ENCODE data around the gene VSIG1. TPM values are rescaled to one million over a fixed set of nuclear protein-coding genes. Genes with fewer than 3 reads are reported as not detected.

Gene VSIG1
- total and polyA plus RNA-seq, 10 of the 15 experiments (the other 5 are each of a cell fraction or from before 2014, with no cell fraction given), result 0.04 to 0.08 (median 0.06) TPM; not detected in 7

GRCh38 chrX:108055546-108055945 is 10.7 kb downstream of the VSIG1 start:
- no peak for DNase-seq (ENCODE audit: low read depth, low spot score)
- FAIRE-seq, result no peak
- CTCF ChIA-PET, result no interaction called here
- H3K4me2 ChIP-seq (ENCODE audit: control insufficient read depth, insufficient read depth), result no peak overlapping the region
- RAD21 ChIA-PET (ENCODE audit: unreplicated experiment), result no interaction called here
- no peak overlapping the region for H3K27ac ChIP-seq (ENCODE audit: control insufficient read depth, insufficient read depth)
- no peaks in the 10 kb centered on the region for H3K4me1 ChIP-seq (ENCODE audit: control insufficient read depth, insufficient read depth, low read length)
- ATAC-seq, result no peak
- H3K4me3 ChIP-seq, result no peak overlapping the region
- TF ChIP-seq CBX3 (IDR thresholded peaks at IDR 0.05; ENCODE audit: borderline replicate concordance, low read depth), result no peak
- TF ChIP-seq RCOR1 (conservative IDR thresholded peaks at IDR 0.05; ENCODE audit: low read depth, low read length), result no peak
- TF ChIP-seq E2F8 (IDR thresholded peaks at IDR 0.05; ENCODE audit: low read depth, partially characterized antibody), result no peak
- no peak for TF ChIP-seq PAX8 (IDR thresholded peaks at IDR 0.05)
- no TSS peak for BruUV-seq (replicated peaks)
- intact Hi-C loops (cut with micrococcal nuclease; ENCODE audit: unreplicated experiment) (no loop called here), in situ Hi-C loops (cut with MboI) (no loop called here)
- POLR2A ChIA-PET, result no interaction called here
- no peak overlapping the region for H2AFZ ChIP-seq (ENCODE audit: control insufficient read depth, low read depth, low read length)
- no peaks in the 10 kb centered on the region for H3K9me3 ChIP-seq (replicated peaks; ENCODE audit: control insufficient read depth, insufficient read depth, low read length)
- H3K79me2 ChIP-seq (ENCODE audit: control insufficient read depth, insufficient read depth, low read length), result no peaks in the 10 kb centered on the region
- SMC1A ChIA-PET (ENCODE audit: uncharacterized antibody, unreplicated experiment), result no interaction called here
- H3K9ac ChIP-seq (ENCODE audit: control insufficient read depth, insufficient read depth, low read length), result no peak overlapping the region
- H3K36me3 ChIP-seq (ENCODE audit: control insufficient read depth in 2 of 2, insufficient read depth in 2 of 2, low read length in 1 of 2), result no peaks in the 10 kb centered on the region
- no peaks in the 10 kb centered on the region for H3K27me3 ChIP-seq (replicated peaks in 1 of 2; ENCODE audit: control insufficient read depth in 2 of 2, insufficient read depth in 2 of 2, low read length in 1 of 2)
- H4K20me1 ChIP-seq (ENCODE audit: control insufficient read depth, insufficient read depth), result no peaks in the 10 kb centered on the region

DNA sequence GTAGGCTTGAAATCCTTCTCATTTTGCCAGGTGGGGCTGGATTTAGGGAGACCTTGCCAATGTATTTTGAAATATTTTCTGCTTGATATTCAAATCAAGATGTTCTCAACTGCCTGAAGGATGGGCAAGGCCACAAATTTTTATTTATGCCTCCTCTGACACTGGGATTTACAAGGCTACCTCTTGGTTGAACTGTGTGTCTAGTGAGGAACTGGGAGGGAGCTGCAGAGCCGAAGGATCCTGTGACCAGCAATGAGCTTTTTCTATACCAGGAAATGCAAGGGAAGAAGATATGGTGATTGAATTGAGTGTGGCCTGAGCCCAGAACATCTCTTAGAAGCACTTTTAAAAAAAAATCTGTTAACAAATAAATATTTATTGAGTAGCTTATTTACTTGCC is 14.9 kb downstream of the VSIG1 start:
- Histone ChIP-seq H3K27me3 (replicated peaks in 1 of 2; ENCODE audit: control insufficient read depth in 2 of 2, insufficient read depth in 2 of 2, low read length in 1 of 2) (no peaks in the 10 kb centered on the region), H3K79me2 (ENCODE audit: control insufficient read depth, insufficient read depth, low read length) (no peaks in the 10 kb centered on the region), H3K4me3 (no peak overlapping the region), H3K36me3 (ENCODE audit: control insufficient read depth in 2 of 2, insufficient read depth in 2 of 2, low read length in 1 of 2) (no peaks in the 10 kb centered on the region), H3K27ac (ENCODE audit: control insufficient read depth, insufficient read depth) (no peak overlapping the region), H3K4me1 (ENCODE audit: control insufficient read depth, insufficient read depth, low read length) (no peaks in the 10 kb centered on the region), H3K9ac (ENCODE audit: control insufficient read depth, insufficient read depth, low read length) (no peak overlapping the region), H3K9me3 (replicated peaks; ENCODE audit: control insufficient read depth, insufficient read depth, low read length) (no peaks in the 10 kb centered on the region), H3K4me2 (ENCODE audit: control insufficient read depth, insufficient read depth) (no peak overlapping the region), H2AFZ (ENCODE audit: control insufficient read depth, low read depth, low read length) (no peak overlapping the region), H4K20me1 (ENCODE audit: control insufficient read depth, insufficient read depth) (no peaks in the 10 kb centered on the region)
- ATAC-seq (no peak), FAIRE-seq (no peak), DNase-seq (ENCODE audit: low read depth, low spot score) (no peak)
- ChIA-PET POLR2A (no interaction called here), CTCF (interaction anchor here (0.7 to 1.8 kb wide), 2 partner anchors 11 to 38 kb away, joined by 4 to 5 read pairs; no protein-coding TSS in a partner anchor), SMC1A (ENCODE audit: uncharacterized antibody, unreplicated experiment) (interaction anchor here (0.6 to 1.2 kb wide), 4 partner anchors 22 to 1654 kb away, joined by 3 to 4 read pairs (median 3); no protein-coding TSS in a partner anchor), RAD21 (ENCODE audit: unreplicated experiment) (interaction anchor here (0.7 kb wide), 1 partner anchor 24 kb away, joined by 3 read pairs; no protein-coding TSS in a partner anchor)
- WGBS (ENCODE audit: insufficient coverage, insufficient replicate concordance, low lambda C conversion rate, missing lambda C conversion rate), result 35% methylated on average over 1 of the region's 1 CpG
- intact Hi-C loops (cut with micrococcal nuclease; ENCODE audit: unreplicated experiment) (no loop called here), in situ Hi-C loops (cut with MboI) (no loop called here)
- BruUV-seq (replicated peaks), result no TSS peak
- TF ChIP-seq RFX5 (IDR thresholded peaks at IDR 0.05; ENCODE audit: low read depth, low read length) (no peak), YBX1 (IDR thresholded peaks at IDR 0.05) (no peak), SIN3A (IDR thresholded peaks at IDR 0.05; ENCODE audit: low read depth, low read length) (no peak), NR2C1 (IDR thresholded peaks at IDR 0.05) (no peak), KDM1A (IDR thresholded peaks at IDR 0.05; ENCODE audit: borderline replicate concordance) (no peak), ZNF217 (IDR thresholded peaks at IDR 0.05) (no peak), EED (IDR thresholded peaks at IDR 0.05; ENCODE audit: low read depth) (no peak), ZNF207 (IDR thresholded peaks at IDR 0.05; ENCODE audit: borderline replicate concordance) (no peak), NR2C2 (IDR thresholded peaks at IDR 0.05; ENCODE audit: borderline replicate concordance, control insufficient read depth, insufficient read length, low read depth) (no peak), ESRRA (IDR thresholded peaks at IDR 0.05; ENCODE audit: low read length) (no peak), SMARCA5 (IDR thresholded peaks at IDR 0.05) (no peak)
- TF ChIP-seq, protein P1, sequence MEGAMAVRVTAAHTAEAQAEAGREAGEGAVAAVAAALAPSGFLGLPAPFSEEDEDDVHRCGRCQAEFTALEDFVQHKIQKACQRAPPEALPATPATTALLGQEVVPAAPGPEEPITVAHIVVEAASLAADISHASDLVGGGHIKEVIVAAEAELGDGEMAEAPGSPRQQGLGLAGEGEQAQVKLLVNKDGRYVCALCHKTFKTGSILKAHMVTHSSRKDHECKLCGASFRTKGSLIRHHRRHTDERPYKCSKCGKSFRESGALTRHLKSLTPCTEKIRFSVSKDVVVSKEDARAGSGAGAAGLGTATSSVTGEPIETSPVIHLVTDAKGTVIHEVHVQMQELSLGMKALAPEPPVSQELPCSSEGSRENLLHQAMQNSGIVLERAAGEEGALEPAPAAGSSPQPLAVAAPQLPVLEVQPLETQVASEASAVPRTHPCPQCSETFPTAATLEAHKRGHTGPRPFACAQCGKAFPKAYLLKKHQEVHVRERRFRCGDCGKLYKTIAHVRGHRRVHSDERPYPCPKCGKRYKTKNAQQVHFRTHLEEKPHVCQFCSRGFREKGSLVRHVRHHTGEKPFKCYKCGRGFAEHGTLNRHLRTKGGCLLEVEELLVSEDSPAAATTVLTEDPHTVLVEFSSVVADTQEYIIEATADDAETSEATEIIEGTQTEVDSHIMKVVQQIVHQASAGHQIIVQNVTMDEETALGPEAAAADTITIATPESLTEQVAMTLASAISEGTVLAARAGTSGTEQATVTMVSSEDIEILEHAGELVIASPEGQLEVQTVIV (IDR thresholded peaks at IDR 0.05; ENCODE audit: borderline replicate concordance, partially characterized antibody), result no peak

Data from GM12878 (cell line).